ENCODE measurements around the gene HELT. TPM values are rescaled to one million over a fixed set of nuclear protein-coding genes. Genes with fewer than 3 reads are reported as not detected.

HELT gene
- polyA plus RNA-seq, 1 donor from 2014 or later = not detected

DNA sequence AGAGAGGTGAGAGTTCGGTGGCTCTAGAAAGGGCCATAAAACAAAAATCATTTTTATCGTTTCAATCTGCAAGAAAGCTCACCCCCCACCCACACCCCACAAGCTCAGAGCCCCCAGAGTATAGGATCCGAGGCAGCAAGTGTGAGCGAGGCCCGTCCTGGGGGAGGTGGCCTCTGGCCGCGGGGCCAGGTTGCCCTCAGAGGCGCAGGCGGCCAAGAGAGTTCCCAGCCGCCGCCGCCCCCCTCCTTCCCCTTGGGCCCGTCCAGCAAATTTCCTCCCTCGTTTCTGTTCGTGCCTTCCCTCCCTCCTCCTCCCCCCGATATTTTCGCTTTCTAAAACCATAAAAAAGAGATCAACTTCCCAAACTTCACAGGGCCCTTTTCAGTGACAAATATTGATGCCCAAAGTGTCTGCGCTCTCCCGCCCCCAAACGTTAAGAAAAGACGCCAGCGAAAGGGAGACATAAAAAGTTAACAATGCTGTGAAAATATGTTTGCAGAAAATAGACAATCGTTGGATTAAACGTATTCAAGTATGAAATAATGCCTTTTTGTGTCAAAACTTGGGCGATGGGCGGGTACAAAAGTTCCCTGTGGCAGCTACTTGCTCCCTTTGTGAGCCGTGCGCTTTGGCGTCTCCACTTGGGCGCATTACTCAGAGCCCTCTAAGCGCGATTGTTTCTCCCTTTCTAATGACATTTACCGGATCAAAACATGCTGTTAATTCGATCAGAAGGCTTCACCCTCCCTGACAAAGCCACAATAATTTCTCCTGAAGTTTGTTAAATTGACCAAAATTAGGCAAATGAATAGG, 1.1 kb upstream of the HELT start:
- Mint-ChIP-seq H3K4me1 (peaks cover 5 to 20% (median 9%) of the 10 kb centered on the region in 3 donors), H3K27me3 (peaks cover 61% of the 10 kb centered on the region), H3K4me3 (no peak overlapping the region), H3K27ac (no peak overlapping the region), H3K9me3 (no peaks in the 10 kb centered on the region), H3K36me3 (no peaks in the 10 kb centered on the region)

DNA sequence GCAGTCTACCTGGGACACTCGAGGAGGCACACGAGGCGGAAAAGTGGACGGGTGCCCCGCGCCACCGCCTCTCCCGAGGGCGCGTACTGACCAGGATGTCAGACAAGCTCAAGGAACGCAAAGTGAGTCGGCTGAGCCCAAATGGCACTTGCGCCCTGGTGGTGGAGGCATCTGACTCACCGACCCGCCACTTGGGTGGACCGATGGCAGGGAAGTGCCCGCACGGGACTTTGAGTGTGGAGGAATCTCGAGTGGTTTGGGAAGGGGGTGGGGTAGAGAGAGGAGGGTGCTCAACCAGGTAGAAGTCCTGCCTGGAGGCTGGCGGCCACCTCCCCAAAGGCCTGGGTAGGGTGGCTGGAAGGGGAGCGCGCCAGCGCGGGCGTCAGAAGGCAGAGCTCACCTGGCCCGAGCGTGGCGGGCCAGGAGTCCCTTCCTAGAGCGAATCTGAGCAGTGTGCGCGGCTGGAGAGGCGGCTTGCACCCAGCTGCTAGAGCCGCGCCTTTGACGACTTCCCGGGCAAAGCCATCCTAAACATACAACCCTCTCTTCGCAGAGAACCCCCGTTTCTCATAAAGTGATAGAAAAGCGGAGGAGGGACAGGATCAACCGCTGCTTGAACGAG, 655 bp downstream of the HELT start:
- peaks cover 5 to 20% (median 11%) of the 10 kb centered on the region in 3 donors for H3K4me1 Mint-ChIP-seq
- peak overlapping the region in 1 of 4 donors; percentile 89 for H3K4me3 Mint-ChIP-seq
- H3K36me3 Mint-ChIP-seq = no peaks in the 10 kb centered on the region
- H3K9me3 Mint-ChIP-seq = peaks cover 0 to 2% (median 0%) of the 10 kb centered on the region in 3 donors
- peak overlapping the region in 1 of 3 donors; percentile 62 for H3K27ac Mint-ChIP-seq
- H3K27me3 Mint-ChIP-seq = peaks cover 57% of the 10 kb centered on the region

DNA sequence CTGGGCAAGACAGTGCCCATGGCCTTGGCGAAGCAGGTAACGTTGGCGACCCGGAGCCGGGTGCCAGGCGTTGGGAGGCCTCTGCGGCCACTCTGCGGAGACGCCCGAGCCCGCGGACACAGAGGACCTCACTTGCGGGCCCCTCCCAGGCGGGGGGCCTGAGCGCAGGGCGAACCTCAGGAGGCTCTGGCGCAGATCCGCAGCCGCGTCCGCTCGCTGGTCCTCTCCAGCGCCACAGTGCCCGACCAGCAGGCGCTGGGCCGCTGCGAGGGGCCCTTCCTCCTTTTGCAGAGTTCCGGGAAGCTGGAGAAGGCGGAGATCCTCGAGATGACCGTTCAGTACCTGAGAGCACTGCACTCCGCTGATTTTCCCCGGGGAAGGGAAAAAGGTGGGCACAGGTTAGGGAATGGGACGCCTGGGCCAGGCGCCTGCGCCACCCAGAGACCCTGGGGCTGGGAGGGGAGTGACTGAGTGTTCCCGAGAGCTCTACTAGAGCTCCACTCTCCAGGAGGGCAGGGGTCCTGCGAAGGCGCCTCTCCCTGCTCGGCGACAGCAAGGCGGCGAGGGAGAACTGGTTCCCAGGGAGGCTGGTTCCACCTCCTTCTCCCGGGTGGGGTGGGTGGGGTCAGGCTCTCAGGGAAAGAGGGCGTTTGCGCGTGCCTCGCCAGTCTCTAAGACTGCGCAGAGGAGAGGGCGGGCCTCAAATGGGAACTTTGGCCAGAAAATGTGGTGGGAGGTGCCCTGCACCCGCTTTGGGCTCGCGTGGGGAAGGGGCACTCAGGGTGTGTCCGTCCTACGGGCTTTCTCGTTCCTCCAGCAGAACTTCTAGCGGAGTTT, 1.4 kb downstream of the HELT start:
- Mint-ChIP-seq H3K9me3 (peaks cover 0 to 2% (median 0%) of the 10 kb centered on the region in 3 donors), H3K27ac (no peak overlapping the region), H3K4me1 (peaks cover 5 to 20% (median 11%) of the 10 kb centered on the region in 3 donors), H3K27me3 (peaks cover 58% of the 10 kb centered on the region), H3K36me3 (no peaks in the 10 kb centered on the region), H3K4me3 (no peak overlapping the region)

DNA sequence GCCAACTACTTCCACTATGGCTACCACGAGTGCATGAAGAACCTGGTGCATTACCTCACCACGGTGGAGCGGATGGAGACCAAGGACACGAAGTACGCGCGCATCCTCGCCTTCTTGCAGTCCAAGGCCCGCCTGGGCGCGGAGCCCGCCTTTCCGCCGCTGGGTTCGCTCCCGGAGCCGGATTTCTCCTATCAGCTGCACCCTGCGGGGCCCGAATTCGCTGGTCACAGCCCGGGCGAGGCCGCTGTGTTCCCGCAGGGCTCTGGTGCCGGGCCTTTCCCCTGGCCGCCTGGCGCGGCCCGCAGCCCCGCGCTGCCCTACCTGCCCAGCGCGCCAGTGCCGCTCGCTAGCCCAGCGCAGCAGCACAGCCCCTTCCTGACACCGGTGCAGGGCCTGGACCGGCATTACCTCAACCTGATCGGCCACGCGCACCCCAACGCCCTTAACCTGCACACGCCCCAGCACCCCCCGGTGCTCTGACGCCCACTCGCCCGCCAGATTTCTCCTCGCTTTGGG, 2.1 kb downstream of the HELT start:
- Mint-ChIP-seq H3K27me3 (peaks cover 59% of the 10 kb centered on the region), H3K36me3 (no peaks in the 10 kb centered on the region), H3K27ac (no peak overlapping the region), H3K9me3 (peaks cover 0 to 2% (median 0%) of the 10 kb centered on the region in 3 donors), H3K4me1 (peaks cover 5 to 20% (median 11%) of the 10 kb centered on the region in 3 donors), H3K4me3 (peak overlapping the region in 1 of 4 donors; percentile 70)

DNA sequence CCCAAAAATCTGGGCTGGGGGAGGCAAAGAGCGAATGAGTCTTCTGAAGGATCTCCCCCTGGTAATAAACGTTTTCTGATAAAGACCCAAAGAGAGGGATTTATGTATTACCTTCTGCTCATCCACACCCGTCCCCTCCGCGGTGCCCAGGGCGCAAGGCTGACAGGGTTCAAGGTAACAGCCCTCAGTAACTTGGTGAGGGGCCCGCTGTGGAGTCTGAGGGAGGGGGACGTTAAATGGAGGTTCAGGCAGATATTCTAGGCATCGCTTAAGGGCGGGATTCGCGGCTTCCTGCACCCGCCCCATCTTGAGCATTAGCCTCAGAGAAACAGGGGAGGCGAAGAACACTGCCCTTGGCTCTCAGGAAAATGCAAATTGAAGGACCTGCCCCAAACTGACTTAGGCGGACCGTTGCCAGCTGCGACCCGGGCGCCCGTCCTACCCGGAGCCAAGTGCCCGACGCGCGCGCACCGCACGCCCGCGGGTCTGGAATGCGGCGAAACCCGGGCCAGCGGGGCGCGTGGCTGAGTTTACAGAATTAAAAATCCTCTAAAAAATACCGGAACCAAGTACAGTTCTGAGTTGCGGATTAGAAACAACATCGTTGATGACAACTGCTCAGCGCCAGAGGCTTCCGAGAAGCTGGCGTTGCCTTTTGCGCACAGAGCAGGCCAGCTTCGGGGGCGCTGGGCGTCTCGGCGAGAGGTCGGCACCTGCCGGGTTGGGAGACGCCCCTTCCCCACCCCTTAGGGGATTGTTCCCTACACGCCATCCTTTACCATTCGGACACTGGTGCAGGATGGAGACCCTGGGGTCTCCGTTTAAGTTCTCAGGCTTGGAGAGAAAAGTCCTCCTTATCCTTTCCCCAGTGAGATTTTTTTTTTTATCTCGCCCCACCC, 2.8 kb downstream of the HELT start:
- peaks cover 54% of the 10 kb centered on the region for H3K27me3 Mint-ChIP-seq
- H3K4me1 Mint-ChIP-seq = peaks cover 5 to 20% (median 11%) of the 10 kb centered on the region in 3 donors
- peaks cover 0 to 2% (median 0%) of the 10 kb centered on the region in 3 donors for H3K9me3 Mint-ChIP-seq
- H3K27ac Mint-ChIP-seq = no peak overlapping the region
- H3K4me3 Mint-ChIP-seq = peak overlapping the region in 1 of 4 donors; percentile 70
- no peaks in the 10 kb centered on the region for H3K36me3 Mint-ChIP-seq

DNA sequence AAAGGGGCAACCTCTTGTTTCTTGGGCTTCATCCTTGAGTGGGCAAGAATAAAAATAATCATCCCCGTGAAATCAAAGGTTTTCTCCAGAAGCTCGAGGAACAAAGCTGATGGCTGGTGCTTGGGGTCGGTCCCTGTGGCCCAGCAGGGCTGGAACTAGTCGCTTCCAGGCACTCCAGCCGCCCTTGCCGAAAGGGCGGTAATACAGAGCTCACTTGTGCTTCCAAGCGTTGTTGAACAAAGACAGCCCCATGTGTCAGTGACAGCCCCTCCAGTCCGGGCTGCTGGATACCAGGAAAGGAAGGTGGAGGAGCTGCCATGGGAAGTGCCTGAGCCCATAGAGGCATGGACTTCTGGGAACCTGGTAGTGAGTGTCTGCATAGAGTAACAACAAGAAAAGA, 5.2 kb downstream of the HELT start:
- no peak overlapping the region for H3K27ac Mint-ChIP-seq
- H3K27me3 Mint-ChIP-seq = peaks cover 51% of the 10 kb centered on the region
- H3K36me3 Mint-ChIP-seq = no peaks in the 10 kb centered on the region
- H3K9me3 Mint-ChIP-seq = peaks cover 0 to 2% (median 0%) of the 10 kb centered on the region in 3 donors
- no peak overlapping the region for H3K4me3 Mint-ChIP-seq
- peaks cover 3 to 18% (median 10%) of the 10 kb centered on the region in 3 donors for H3K4me1 Mint-ChIP-seq

DNA sequence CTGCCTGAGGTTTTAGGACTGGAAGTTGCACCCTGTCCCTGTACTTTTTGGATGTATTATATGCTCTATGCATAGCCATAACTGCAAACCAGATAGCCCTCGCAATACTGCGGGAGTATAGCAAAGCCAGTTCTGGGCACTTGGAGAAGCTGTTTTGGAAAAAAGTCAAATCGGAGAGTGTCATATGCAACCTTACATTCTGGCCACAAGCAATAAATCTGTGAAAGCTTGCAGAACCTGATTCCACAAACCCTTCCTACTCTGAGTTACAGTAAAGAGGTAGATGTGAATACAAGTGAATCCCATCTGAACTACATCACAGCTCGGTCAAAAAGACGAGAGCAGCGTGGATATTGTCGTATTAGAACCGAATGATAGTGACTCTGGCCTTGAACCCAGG, 10.3 kb downstream of the HELT start:
- Mint-ChIP-seq H3K4me3 (no peak overlapping the region), H3K27me3 (peaks cover 22% of the 10 kb centered on the region), H3K27ac (no peak overlapping the region), H3K9me3 (no peaks in the 10 kb centered on the region), H3K36me3 (no peaks in the 10 kb centered on the region), H3K4me1 (no peaks in the 10 kb centered on the region)

DNA sequence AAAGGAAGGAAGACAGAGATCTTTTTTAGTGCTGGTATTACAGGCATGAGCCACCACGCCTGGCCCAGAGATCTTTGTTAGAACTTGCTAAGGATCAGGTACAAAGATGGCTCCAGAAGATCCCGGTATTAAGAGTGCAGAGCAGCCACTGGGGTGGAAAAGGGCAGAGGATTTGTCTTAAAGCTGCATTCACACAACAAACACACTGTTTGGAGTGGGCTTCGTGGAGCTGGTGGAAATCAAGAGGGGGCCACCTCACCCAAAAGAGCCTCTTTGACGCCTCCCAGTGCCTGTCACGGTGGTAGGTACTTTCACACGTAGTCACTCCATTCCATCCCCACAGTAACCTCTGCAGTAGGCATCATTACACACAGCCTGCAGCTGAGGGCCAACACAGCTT, 13.3 kb downstream of the HELT start:
- Mint-ChIP-seq H3K9me3 (peaks cover 0 to 2% (median 0%) of the 10 kb centered on the region in 3 donors), H3K4me1 (no peaks in the 10 kb centered on the region), H3K36me3 (no peaks in the 10 kb centered on the region), H3K27ac (no peak overlapping the region), H3K4me3 (no peak overlapping the region), H3K27me3 (peaks cover 12% of the 10 kb centered on the region)

DNA sequence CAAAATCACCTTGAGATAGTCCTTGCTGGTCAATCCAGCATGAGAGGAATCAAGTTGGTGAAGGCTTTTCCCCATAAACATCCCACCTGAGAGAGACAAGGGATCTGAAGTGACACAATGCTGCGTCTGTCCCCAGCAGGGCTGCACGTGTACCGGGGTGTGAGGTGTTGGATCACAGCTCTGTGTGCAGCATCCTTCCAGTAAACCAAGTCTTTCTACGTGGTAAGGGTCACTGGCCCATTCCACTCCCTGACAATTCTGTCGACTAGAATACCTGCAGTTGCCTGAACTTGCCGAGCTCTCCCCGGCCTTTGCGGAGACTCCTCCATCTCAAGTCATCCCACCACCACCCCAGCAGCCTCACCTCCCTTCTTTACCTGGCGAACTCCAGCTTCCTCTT, 14.8 kb downstream of the HELT start:
- Mint-ChIP-seq H3K9me3 (peaks cover 0 to 4% (median 0%) of the 10 kb centered on the region in 3 donors), H3K27me3 (peaks cover 8% of the 10 kb centered on the region), H3K4me1 (peaks cover 0 to 1% (median 0%) of the 10 kb centered on the region in 3 donors), H3K36me3 (no peaks in the 10 kb centered on the region), H3K4me3 (no peak overlapping the region), H3K27ac (no peak overlapping the region)

DNA sequence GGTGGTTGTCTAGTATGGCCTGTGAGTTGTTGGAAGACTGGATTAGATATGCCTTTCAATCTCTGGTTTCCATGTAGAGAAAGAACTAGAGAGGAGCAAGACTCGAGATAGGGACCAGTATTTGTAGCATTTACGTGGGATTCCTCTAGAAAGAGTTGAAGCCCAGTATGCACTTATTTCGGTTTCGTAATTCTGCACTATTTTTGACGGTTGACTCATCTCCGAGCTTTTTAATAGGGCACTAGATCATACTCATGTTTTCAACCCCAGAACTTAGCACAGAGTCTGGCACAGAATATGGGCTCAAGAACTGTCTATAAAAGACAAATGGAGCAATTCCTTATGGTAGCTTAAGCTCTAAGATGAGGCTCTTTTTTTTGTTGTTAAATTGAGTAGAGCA, 15.7 kb downstream of the HELT start:
- no peaks in the 10 kb centered on the region for H3K36me3 Mint-ChIP-seq
- H3K9me3 Mint-ChIP-seq = peaks cover 0 to 4% (median 0%) of the 10 kb centered on the region in 3 donors
- no peak overlapping the region for H3K27ac Mint-ChIP-seq
- H3K27me3 Mint-ChIP-seq = peaks cover 8% of the 10 kb centered on the region
- peaks cover 0 to 1% (median 0%) of the 10 kb centered on the region in 3 donors for H3K4me1 Mint-ChIP-seq
- H3K4me3 Mint-ChIP-seq = no peak overlapping the region

DNA sequence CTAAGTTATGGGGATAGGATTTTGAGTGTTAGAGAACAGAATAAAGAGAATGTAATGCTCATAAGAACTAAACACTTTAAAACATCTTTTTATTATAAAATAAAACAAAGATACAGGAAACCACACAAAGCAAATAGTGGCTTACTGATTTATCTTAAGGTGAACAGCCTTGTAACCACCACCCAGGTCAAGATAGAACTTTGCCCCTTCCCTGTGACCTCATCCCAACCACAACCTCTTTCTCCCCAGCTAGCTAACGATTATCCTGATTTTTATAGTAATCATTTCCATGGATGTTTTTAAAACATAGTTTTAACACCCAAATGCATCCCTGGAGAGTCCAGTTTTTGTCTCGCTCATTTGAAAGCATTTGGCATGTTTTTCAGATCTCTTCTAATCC, 17.0 kb downstream of the HELT start:
- Mint-ChIP-seq H3K4me1 (peaks cover 5 to 6% (median 5%) of the 10 kb centered on the region in 3 donors), H3K36me3 (no peaks in the 10 kb centered on the region), H3K4me3 (no peak overlapping the region), H3K9me3 (peaks cover 0 to 4% (median 0%) of the 10 kb centered on the region in 3 donors), H3K27me3 (peaks cover 6% of the 10 kb centered on the region), H3K27ac (no peak overlapping the region)

DNA sequence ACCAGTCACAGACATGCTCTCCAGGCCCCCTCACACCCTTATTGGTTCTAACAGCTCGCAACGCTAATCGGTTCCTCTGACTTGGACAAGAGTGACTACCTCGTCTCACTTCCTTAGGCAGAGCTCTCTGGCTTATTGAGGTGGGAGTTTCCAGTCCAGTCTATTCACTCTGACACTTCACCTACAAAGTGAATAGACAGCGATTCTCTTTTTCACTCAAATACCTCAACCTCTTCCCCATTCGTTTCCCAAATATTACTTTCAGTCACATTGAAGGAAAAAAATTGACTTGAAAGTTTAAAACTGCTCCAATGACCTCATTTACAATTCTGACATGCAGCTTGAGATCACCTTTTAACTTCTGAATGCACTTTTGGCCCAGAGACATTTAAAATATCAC, 17.7 kb downstream of the HELT start:
- peaks cover 6% of the 10 kb centered on the region for H3K27me3 Mint-ChIP-seq
- no peak overlapping the region for H3K27ac Mint-ChIP-seq
- H3K36me3 Mint-ChIP-seq = no peaks in the 10 kb centered on the region
- peaks cover 5 to 6% (median 5%) of the 10 kb centered on the region in 3 donors for H3K4me1 Mint-ChIP-seq
- peaks cover 0 to 4% (median 0%) of the 10 kb centered on the region in 3 donors for H3K9me3 Mint-ChIP-seq
- H3K4me3 Mint-ChIP-seq = no peak overlapping the region

DNA sequence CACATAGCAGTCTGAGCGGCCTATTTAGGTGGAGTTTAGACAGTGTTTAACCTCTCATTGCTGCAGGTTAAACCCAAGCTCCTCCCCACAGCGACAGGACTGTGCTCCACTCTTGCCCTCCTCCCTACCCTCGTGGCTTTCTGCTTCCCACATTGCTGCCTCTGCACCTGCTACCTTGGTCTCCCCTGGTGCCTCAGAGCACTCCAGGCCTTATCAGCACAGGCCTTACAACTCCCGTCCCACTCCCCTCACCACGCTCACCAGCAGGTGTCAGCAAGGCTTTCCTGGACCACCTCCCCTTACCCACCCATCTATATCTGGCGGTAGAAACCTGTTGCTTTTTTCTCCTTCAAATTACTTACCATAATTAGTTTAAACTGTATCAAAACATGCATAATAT, 18.6 kb downstream of the HELT start:
- peaks cover 0 to 4% (median 0%) of the 10 kb centered on the region in 3 donors for H3K9me3 Mint-ChIP-seq
- peaks cover 5 to 6% (median 5%) of the 10 kb centered on the region in 3 donors for H3K4me1 Mint-ChIP-seq
- no peak overlapping the region for H3K4me3 Mint-ChIP-seq
- no peaks in the 10 kb centered on the region for H3K36me3 Mint-ChIP-seq
- H3K27ac Mint-ChIP-seq = no peak overlapping the region
- H3K27me3 Mint-ChIP-seq = peaks cover 6% of the 10 kb centered on the region
